GM13976 (cell line): Measurements from ENCODE around the gene CNIH4.

Experiments
- DNase-seq: peaks from one replicate; pipeline ENCODE4 v3.0.0; 2012; ENCODE audit warnings: low spot score
- in situ Hi-C: fragments of 300-500 bp; cut with MboI; formaldehyde crosslinking; loops from one replicate; pipeline ENCODE4 v1.12.0; 2022; ENCODE audit warnings: low sequenced_read_pairs, mixed read lengths, inconsistent platforms; ENCODE audit not compliant: unreplicated experiment
- TF ChIP-seq, protein P1 (sequence below): IDR thresholded peaks from 2 replicates; pipeline ENCODE4 v1.5.1; 2012; ENCODE audit warnings: borderline replicate concordance, mild to moderate bottlenecking; ENCODE audit not compliant: insufficient read depth; ENCODE audit errors: extremely low read depth, missing control alignments, control extremely low read depth

CNIH4 gene

DNA sequence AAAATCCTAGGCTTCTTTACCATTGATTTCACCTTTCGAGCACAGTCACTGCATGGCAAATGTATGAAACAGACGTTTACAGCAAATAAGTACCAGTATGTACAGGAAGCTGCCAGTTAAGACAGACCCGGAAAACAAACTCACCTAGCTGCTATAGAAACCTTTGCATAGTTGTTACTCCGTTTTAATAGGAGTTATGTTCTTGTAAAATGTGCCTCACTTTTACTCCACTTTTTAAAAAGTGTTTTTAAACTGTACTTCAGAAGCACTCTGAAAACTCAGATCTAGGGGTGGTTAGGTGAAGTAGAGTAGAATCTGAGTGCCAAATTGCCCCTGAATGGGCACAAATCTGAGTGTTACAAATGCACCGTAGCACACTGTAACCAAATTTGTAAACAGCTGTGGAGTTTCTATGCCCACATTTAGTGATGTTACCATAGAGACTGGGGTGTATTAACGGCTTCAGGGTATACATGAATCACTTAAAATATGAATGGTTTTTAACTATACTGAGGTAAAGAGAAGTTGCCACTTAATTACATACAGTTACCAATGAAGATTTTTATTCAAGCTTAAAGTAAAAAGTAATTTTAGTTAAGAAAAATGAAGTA is 30.7 kb downstream of the CNIH4 start:
- in situ Hi-C loops: no loop called here
- TF ChIP-seq, protein P1, sequence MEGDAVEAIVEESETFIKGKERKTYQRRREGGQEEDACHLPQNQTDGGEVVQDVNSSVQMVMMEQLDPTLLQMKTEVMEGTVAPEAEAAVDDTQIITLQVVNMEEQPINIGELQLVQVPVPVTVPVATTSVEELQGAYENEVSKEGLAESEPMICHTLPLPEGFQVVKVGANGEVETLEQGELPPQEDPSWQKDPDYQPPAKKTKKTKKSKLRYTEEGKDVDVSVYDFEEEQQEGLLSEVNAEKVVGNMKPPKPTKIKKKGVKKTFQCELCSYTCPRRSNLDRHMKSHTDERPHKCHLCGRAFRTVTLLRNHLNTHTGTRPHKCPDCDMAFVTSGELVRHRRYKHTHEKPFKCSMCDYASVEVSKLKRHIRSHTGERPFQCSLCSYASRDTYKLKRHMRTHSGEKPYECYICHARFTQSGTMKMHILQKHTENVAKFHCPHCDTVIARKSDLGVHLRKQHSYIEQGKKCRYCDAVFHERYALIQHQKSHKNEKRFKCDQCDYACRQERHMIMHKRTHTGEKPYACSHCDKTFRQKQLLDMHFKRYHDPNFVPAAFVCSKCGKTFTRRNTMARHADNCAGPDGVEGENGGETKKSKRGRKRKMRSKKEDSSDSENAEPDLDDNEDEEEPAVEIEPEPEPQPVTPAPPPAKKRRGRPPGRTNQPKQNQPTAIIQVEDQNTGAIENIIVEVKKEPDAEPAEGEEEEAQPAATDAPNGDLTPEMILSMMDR: no peak
- no peak for DNase-seq

DNA sequence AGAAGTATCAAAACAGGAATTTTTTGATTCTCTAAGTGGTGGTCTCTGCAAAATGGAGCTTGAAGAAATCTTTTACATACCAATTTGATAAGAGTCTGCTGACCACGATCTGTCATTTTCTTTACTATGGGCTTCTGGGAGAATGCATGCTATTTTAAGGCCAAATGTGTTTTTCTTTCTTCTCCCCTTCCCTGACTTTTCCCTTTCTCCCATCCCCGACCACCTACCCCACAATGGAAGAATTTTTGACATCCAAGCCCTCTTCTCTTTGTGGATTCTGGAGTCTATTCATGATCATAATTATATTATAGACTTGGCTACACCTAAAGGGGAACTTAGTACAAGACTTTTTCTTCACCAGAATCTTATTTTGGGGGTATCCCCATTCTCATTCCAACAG is 31.3 kb downstream of the CNIH4 start:
- in situ Hi-C loops: no loop called here
- no peak for DNase-seq
- TF ChIP-seq, protein P1: no peak

DNA sequence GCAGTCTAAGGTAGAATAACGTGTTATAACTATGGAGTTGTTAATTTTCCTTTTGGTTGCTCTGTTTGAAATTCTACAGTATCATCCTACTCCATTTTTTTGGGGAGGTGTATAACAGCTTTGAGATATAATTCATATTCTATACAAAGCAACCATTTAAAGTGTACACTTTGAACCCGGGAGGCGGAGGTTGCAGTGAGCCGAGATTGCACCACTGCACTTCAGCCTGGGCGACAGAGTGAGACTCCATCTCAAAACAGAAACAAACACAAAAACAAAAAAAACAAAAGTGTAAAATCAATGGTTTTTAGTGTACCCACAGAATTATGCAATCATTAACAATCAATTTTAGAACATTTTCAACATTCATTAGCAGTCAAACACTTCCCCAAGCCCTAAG is 33.8 kb downstream of the CNIH4 start:
- TF ChIP-seq, protein P1: no peak
- DNase-seq: no peak
- in situ Hi-C loops: no loop called here

DNA sequence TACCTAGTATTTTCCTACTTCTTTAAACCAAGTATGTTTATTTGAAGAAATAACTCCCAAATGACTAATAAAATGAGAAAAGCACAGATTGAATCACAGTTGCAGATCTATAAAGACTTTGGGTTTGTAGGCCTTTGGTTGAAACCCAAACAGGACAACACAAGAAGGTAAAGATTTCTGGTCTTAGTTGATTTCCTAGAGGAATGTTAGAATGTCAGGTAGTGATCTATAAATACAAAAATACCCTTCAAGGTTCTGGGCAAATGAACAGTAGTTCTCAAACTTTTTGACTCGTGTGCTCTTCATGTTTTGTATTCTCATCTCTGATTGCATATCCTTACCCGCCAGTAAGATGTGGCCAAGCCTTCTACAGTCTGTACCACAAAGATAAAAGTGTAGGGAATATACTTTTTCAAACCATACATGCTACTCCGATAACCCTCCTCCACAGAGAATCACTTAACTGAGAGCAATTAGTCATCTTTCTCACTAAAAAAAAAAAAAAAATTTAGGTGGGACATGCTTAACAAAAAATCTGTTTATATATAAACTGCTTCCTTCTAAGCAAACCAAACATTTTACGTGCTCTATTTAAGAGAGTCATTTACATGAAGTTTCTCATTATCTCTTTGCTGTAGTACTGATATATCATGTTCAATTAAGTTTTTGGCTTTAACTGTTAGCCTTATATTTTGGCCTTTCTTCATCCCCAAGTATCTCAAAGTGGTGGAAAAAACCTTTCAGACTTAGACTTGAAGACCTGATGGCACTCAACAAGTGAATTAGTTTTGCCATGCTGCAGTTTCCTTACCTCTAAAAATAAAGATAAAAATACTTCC is 36.0 kb downstream of the CNIH4 start:
- TF ChIP-seq, protein P1: no peak
- in situ Hi-C loops: no loop called here
- DNase-seq: no peak

DNA sequence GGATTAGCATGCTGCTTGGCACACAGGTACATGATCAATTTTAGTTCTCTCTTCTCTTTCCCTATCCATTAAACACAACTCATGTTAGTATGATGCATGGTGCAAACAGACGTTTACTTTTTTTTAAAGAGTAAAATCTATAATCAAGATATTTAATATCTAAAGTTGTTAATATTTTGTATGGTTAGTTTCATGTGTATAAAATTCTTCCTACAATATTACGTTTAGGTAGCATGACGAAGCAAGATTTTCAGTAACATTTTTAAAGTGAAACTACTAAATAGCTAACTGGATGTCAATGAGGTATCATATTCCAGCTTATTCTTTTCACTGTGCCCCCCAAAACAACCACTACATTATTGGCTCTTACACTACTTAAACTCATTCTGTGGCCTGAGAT is 36.6 kb downstream of the CNIH4 start:
- TF ChIP-seq, protein P1: no peak
- no peak for DNase-seq
- in situ Hi-C loops: no loop called here

DNA sequence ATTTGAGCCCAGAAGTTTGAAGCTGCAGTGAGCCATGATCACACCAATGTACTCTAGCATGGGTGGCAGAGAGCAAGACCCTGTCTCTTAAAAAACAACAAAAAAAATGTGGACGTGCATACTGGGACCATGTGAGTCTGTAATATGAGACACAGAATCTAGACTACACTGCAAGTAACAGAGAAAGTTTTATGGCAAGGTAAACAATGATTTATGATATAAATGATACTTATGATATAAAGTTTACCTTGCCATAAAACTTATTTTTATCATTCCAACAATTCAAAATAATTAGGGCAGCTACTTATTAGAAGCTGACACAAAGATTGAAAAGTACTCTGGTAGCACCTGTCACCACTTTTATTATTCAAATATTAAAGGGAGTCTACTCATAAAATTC is 43.2 kb downstream of the CNIH4 start:
- TF ChIP-seq, protein P1: no peak
- no peak for DNase-seq
- in situ Hi-C loops: no loop called here
